Mesothelial cell of epicardium (in vitro differentiated cells): ENCODE data around the gene VWCE. TPM values are rescaled to one million over a fixed set of nuclear protein-coding genes. Genes with fewer than 3 reads are reported as not detected.

Source experiments
- total RNA-seq: library from RNA; stranded (reverse); gene quantifications from 3 replicates; pipeline ENCODE4 v1.2.1, GENCODE V29; 2021

Gene VWCE
- total RNA-seq, 1 donor from 2014 or later, result 8.7 TPM

Other genes starting within 250 kb of the VWCE start
- not detected in 3 replicates for gene CD5, start 192.8 kb downstream of the VWCE start, total RNA-seq
- gene VPS37C, start 133.9 kb downstream of the VWCE start, total RNA-seq, result 24.8 to 29.1 TPM (median 26.5 TPM) in 3 replicates
- gene PGA3, start 91.8 kb downstream of the VWCE start, total RNA-seq, result not detected in 3 replicates
- gene PGA4, start 73.0 kb downstream of the VWCE start, total RNA-seq, result not detected in 3 replicates
- gene PGA5, start 54.1 kb downstream of the VWCE start, total RNA-seq, result not detected in 3 replicates
- gene DDB1, start 37.8 kb upstream of the VWCE start, total RNA-seq, result 253 to 266 TPM (median 263 TPM) in 3 replicates
- gene TKFC, start 37.9 kb upstream of the VWCE start, total RNA-seq, result 74.0 to 83.6 TPM (median 75.8 TPM) in 3 replicates
- 26.3 to 31.8 TPM (median 28.0 TPM) in 3 replicates for gene CYB561A3, start 66.6 kb upstream of the VWCE start, total RNA-seq
- 48.4 to 51.5 TPM (median 49.2 TPM) in 3 replicates for gene TMEM138, start 67.1 kb upstream of the VWCE start, total RNA-seq
- 22.2 to 26.1 TPM (median 22.5 TPM) in 3 replicates for gene TMEM216, start 97.3 kb upstream of the VWCE start, total RNA-seq
- 107 to 116 TPM (median 112 TPM) in 3 replicates for gene CPSF7, start 134.7 kb upstream of the VWCE start, total RNA-seq
- 36.1 to 38.9 TPM (median 38.0 TPM) in 3 replicates for gene SDHAF2, start 134.8 kb upstream of the VWCE start, total RNA-seq
- gene LRRC10B, start 213.4 kb upstream of the VWCE start, total RNA-seq, result 0.09 to 0.16 TPM (median 0.11 TPM) in 3 replicates